Liver (tissue), 9 donors: ENCODE measurements around the gene SLC8A3. TPM values are rescaled to one million over a fixed set of nuclear protein-coding genes. Genes with fewer than 3 reads are reported as not detected.

Source experiments
- DNase-seq: peaks from one replicate; pipeline ENCODE4 v3.0.0-alpha.2; 2017; ENCODE audit warnings: low spot score
- H3K27ac ChIP-seq, 2 donors: one replicate each; pipeline ENCODE4 v1.7.0; 2013; ENCODE audit warnings: inconsistent platforms in 2 of 2, low read length in 2 of 2, control low read depth in 1 of 2, low read depth in 1 of 2, mild to moderate bottlenecking in 1 of 2
- H3K27me3 ChIP-seq, 4 donors: one replicate each; pipeline versions ENCODE4 v1.6.1 to v1.7.0; 2013; ENCODE audit warnings: low read length in 3 of 4, inconsistent platforms in 1 of 4, mild to moderate bottlenecking in 1 of 4, moderate library complexity in 1 of 4; ENCODE audit not compliant: control insufficient read depth in 4 of 4, insufficient read depth in 4 of 4
- H3K36me3 ChIP-seq, 4 donors: one replicate each; pipeline versions ENCODE4 v1.6.1 to v1.7.0; 2013; ENCODE audit warnings: low read length in 3 of 4, mild to moderate bottlenecking in 3 of 4, low read depth in 1 of 4, moderate library complexity in 1 of 4; ENCODE audit not compliant: control insufficient read depth in 4 of 4, insufficient read depth in 3 of 4
- H3K4me1 ChIP-seq, 4 donors: one replicate each; pipeline versions ENCODE4 v1.6.1 to v1.7.0; 2013; ENCODE audit warnings: low read length in 3 of 4, mild to moderate bottlenecking in 3 of 4, moderate library complexity in 1 of 4; ENCODE audit not compliant: control insufficient read depth in 4 of 4, insufficient read depth in 4 of 4
- H3K4me3 ChIP-seq, 3 donors: one replicate each; pipeline versions ENCODE4 v1.6.1 to v1.7.0; 2013; ENCODE audit warnings: low read length in 3 of 3, control low read depth in 1 of 3, low read depth in 1 of 3, mild to moderate bottlenecking in 1 of 3
- H3K9ac ChIP-seq, 2 donors: one replicate each; pipeline ENCODE4 v1.7.0; 2013; ENCODE audit warnings: low read length in 2 of 2, mild to moderate bottlenecking in 2 of 2, moderate library complexity in 2 of 2, control low read depth in 1 of 2, low read depth in 1 of 2
- H3K9me3 ChIP-seq, 4 donors: one replicate each; pipeline versions ENCODE4 v1.6.1 to v1.7.0; 2013; ENCODE audit warnings: low read length in 3 of 4; ENCODE audit not compliant: control insufficient read depth in 4 of 4
- CTCF ChIP-seq: fragments of 150-350 bp; IDR thresholded peaks from 2 replicates; pipeline ENCODE4 v1.5.1; 2017; ENCODE audit warnings: improper control_type of control experiment, low read depth, low read length; ENCODE audit not compliant: missing input control
- EGR1 ChIP-seq, 2 donors: IDR thresholded peaks; 2 replicates each; pipeline ENCODE4 v1.6.1; 2016 to 2018; ENCODE audit warnings: antibody characterized with exemption in 2 of 2, low read depth in 2 of 2
- FOXA1 ChIP-seq: IDR thresholded peaks from 2 replicates; pipeline ENCODE4 v1.6.1; 2016; ENCODE audit warnings: antibody characterized with exemption
- FOXA2 ChIP-seq: IDR thresholded peaks from 2 replicates; pipeline ENCODE4 v1.6.1; 2016; ENCODE audit warnings: antibody characterized with exemption
- GABPA ChIP-seq, 2 donors: IDR thresholded peaks in 1 of 2; conservative IDR thresholded peaks in 1 of 2; 2 replicates each; pipeline ENCODE4 v1.6.1; 2016; ENCODE audit warnings: antibody characterized with exemption in 2 of 2, mild to moderate bottlenecking in 1 of 2, moderate library complexity in 1 of 2
- HNF4A ChIP-seq, 2 donors: conservative IDR thresholded peaks; 2 replicates each; pipeline ENCODE4 v1.6.1; 2016; ENCODE audit warnings: antibody characterized with exemption in 2 of 2, mild to moderate bottlenecking in 2 of 2
- HNF4G ChIP-seq: IDR thresholded peaks from 2 replicates; pipeline ENCODE4 v1.6.1; 2016; ENCODE audit warnings: antibody characterized with exemption
- JUND ChIP-seq, 2 donors: IDR thresholded peaks; 2 replicates each; pipeline ENCODE4 v1.6.1; 2016; ENCODE audit warnings: antibody characterized with exemption in 2 of 2
- NR2F2 ChIP-seq: IDR thresholded peaks from 2 replicates; pipeline ENCODE4 v1.6.1; 2016; ENCODE audit warnings: antibody characterized with exemption
- RAD21 ChIP-seq, 2 donors: IDR thresholded peaks; 2 replicates each; pipeline ENCODE4 v1.6.1; 2016; ENCODE audit warnings: antibody characterized with exemption in 2 of 2, mild to moderate bottlenecking in 2 of 2
- REST ChIP-seq: IDR thresholded peaks from 2 replicates; pipeline ENCODE4 v1.6.1; 2016; ENCODE audit warnings: antibody characterized with exemption, mild to moderate bottlenecking
- RXRA ChIP-seq, 2 donors: IDR thresholded peaks; 2 replicates each; pipeline ENCODE4 v1.6.1; 2017 to 2018; ENCODE audit warnings: antibody characterized with exemption in 2 of 2, mild to moderate bottlenecking in 1 of 2
- SP1 ChIP-seq: IDR thresholded peaks from 2 replicates; pipeline ENCODE4 v1.6.1; 2018; ENCODE audit warnings: antibody characterized with exemption, mild to moderate bottlenecking
- TAF1 ChIP-seq: conservative IDR thresholded peaks from 2 replicates; pipeline ENCODE4 v1.6.1; 2016; ENCODE audit warnings: antibody characterized with exemption, mild to moderate bottlenecking
- YY1 ChIP-seq: IDR thresholded peaks from 2 replicates; pipeline ENCODE4 v1.6.1; 2016; ENCODE audit warnings: antibody characterized with exemption, mild to moderate bottlenecking
- ZBTB33 ChIP-seq: IDR thresholded peaks from 2 replicates; pipeline ENCODE4 v1.6.1; 2016; ENCODE audit warnings: antibody characterized with exemption
- WGBS: extraction: QIAGEN DNeasy Blood & Tissue Kit; methylation state at CpG from one replicate; pipeline ENCODE4 v1.1.7; 2013; 5-methylcytosine and 5-hydroxymethylcytosine counted together
- polyA plus RNA-seq, 2 donors: library from polyadenylated mRNA; stranded (reverse) in 1 of 2; unstranded in 1 of 2; fragments of 200-250 nt in 1 of 2; fragments of >200 nt in 1 of 2; fragmentation: Nextera tagmentation in 1 of 2; extraction: Ambion mirVana in 1 of 2; gene quantifications; one replicate each; pipeline versions ENCODE4 v1.2.1 to v1.2.3, GENCODE V29; 2013 to 2015
- total RNA-seq, 2 donors: library from RNA; depleted of rRNA; stranded (reverse); fragments of >200 nt; gene quantifications; one replicate each; pipeline ENCODE4 v1.2.3, GENCODE V29; 2014
- TF ChIP-seq, protein P1 (sequence below): IDR thresholded peaks from 2 replicates; pipeline ENCODE4 v1.6.1; 2016; ENCODE audit warnings: antibody characterized with exemption
- TF ChIP-seq, protein P2 (sequence below): IDR thresholded peaks from 2 replicates; pipeline ENCODE4 v1.6.1; 2016; ENCODE audit warnings: antibody characterized with exemption
- donor health status: healthy.
- donor health status: healthy.
- donor health status: healthy.
- donor health status: healthy.
- donor health status: healthy.

SLC8A3 gene
- total and polyA plus RNA-seq, 4 donors: 0.05 to 0.56 (median 0.10) TPM; not detected in 1

DNA sequence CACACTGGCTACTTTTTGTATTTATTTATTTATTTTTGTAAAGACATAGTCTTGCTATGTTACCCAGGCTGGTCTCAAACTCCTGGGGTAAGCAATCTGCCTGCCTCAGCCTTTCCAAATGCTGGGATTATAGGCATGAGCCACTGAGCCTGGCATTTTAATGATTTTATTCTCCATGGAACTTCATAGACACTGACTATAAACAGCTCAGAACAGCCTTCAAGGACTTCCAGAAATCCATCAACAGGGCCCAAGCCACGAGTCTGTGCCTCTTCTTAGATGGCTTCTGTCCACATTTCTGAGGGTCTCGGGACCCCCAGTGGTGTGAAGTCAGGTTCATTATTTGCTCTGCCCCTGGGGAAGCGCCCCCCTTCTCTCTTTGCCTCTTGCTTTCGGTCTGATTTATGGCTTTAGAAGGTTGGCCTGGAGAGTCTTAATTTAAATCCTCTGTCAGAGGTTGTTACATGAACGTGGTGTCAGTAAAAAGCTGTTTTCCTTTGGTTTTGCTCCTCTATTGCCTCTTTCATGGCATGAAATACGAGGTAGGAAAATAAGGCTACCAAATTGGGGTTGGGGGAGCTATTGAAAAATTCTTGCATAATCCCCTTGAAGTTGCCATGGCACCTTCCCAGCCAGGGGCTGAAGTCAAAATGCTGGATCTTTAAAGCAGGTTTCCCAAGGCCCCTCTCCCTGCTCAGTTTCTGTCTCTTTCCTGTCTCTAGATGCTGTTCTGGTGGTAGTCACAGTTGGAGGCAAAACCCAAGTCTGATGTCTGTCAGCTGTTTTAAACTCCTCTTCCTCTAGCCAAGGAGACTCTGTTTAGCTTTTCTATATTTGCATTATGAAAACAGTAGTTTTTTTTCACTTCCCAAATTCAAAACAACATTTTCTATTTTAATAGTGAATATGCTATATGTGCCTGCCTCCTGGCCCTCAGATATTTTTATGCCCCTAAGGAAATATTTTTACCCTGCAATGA is 180.2 kb downstream of the SLC8A3 start:
- DNase-seq: no peak
- H3K4me1 ChIP-seq: peaks cover 1 to 22% (median 16%) of the 10 kb centered on the region in 4 donors
- peaks cover 0 to 24% (median 11%) of the 10 kb centered on the region in 4 donors for H3K36me3 ChIP-seq
- H3K9ac ChIP-seq: no peak overlapping the region
- WGBS: 82% methylated on average over 6 of the region's 6 CpGs
- H3K27ac ChIP-seq: no peak overlapping the region
- H3K4me3 ChIP-seq: no peak overlapping the region
- H3K27me3 ChIP-seq: no peaks in the 10 kb centered on the region
- TF ChIP-seq NR2F2: no peak
- TF ChIP-seq, protein P1, sequence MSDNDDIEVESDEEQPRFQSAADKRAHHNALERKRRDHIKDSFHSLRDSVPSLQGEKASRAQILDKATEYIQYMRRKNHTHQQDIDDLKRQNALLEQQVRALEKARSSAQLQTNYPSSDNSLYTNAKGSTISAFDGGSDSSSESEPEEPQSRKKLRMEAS: no peak
- no peak for TF ChIP-seq REST
- TF ChIP-seq RAD21 (IDR thresholded peaks at IDR 0.05): no peak
- no peak for TF ChIP-seq SP1
- no peaks in the 10 kb centered on the region for H3K9me3 ChIP-seq

DNA sequence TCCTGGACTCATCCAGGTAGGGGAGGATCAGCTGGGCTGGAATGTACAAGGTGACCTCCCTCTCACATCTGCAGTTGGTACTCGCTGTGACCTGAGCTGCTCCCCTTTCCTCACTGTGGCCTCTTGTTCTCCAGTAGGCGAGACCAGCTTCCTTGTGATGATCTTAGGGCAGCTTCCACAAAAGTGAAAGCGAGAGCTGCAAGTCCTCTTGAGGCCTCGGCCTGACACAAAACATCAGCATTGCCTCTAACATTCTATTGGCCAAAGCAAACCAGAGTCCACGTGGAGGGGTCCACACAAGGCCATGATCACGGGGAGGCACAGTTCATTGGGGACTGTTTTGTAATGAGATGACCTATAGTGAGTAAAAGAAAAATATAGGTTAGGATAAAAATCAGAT is 182.1 kb downstream of the SLC8A3 start:
- TF ChIP-seq JUND (IDR thresholded peaks at IDR 0.05) (no peak), NR2F2 (no peak), HNF4G (no peak), TAF1 (no peak), ZBTB33 (no peak), FOXA2 (no peak), EGR1 (IDR thresholded peaks at IDR 0.05; ENCODE audit: low read depth in 2 of 2) (no peak), RAD21 (IDR thresholded peaks at IDR 0.05) (no peak), HNF4A (conservative IDR thresholded peaks at IDR 0.05) (no peak), RXRA (IDR thresholded peaks at IDR 0.05) (no peak), CTCF (no peak), REST (no peak), YY1 (no peak), GABPA (IDR thresholded peaks at IDR 0.05 in 1 of 2, conservative IDR thresholded peaks at IDR 0.05 in 1 of 2) (no peak), SP1 (no peak), FOXA1 (no peak)
- TF ChIP-seq, protein P1: no peak
- TF ChIP-seq, protein P2, sequence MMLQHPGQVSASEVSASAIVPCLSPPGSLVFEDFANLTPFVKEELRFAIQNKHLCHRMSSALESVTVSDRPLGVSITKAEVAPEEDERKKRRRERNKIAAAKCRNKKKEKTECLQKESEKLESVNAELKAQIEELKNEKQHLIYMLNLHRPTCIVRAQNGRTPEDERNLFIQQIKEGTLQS: no peak
- DNase-seq: no peak
- H3K27ac ChIP-seq: no peak overlapping the region
- H3K9ac ChIP-seq: no peak overlapping the region
- peaks cover 0 to 18% (median 9%) of the 10 kb centered on the region in 4 donors for H3K36me3 ChIP-seq
- H3K9me3 ChIP-seq: no peaks in the 10 kb centered on the region
- 91% methylated on average over 6 of the region's 6 CpGs for WGBS
- peaks cover 8 to 35% (median 26%) of the 10 kb centered on the region in 4 donors for H3K4me1 ChIP-seq
- H3K27me3 ChIP-seq: no peaks in the 10 kb centered on the region
- no peak overlapping the region for H3K4me3 ChIP-seq
